22Rv1 (cell line): ENCODE data around the gene CSNK2B.

Source experiments
- H3K27ac ChIP-seq: fragments of 450-650 bp; 2 replicates; pipeline ENCODE4 v1.5.1; 2017
- CTCF ChIP-seq: fragments of 450-650 bp; IDR thresholded peaks from 2 replicates; pipeline ENCODE4 v1.5.1; 2017; ENCODE audit warnings: mild to moderate bottlenecking
- ZFX ChIP-seq: fragments of 450-650 bp; IDR thresholded peaks from 2 replicates; pipeline ENCODE4 v1.6.1; 2017; ENCODE audit warnings: antibody characterized with exemption, borderline replicate concordance

The CSNK2B gene

DNA sequence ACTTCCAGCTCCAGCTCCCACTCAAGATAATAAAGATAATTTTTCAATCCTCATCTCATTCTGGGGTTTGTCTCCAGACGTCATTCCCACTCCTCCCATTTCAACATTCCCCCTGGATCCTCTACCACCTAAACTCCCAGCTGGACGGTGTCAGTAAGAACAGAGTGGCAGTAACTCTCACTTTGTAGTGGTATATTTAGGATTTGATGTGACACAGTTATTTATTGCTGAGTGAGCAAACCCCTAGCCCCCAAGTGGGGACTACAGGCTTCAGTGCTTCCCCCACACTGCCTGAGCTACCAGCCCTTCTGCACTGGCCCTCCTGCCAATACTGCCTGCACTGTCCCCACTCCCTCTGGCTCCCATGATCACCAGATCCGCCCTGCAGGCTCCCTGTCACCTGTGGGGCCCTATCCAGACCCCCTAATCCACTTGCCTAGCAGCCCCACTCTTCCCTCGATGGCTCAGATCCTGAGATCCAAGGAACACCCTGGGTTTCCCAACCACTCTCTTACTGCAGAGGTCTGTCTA, 7.7 kb upstream of the CSNK2B start:
- peak overlapping the region; percentile 83; the same call in 1 of the 2 replicates for H3K27ac ChIP-seq
- TF ChIP-seq CTCF (no peak), ZFX (no peak)

DNA sequence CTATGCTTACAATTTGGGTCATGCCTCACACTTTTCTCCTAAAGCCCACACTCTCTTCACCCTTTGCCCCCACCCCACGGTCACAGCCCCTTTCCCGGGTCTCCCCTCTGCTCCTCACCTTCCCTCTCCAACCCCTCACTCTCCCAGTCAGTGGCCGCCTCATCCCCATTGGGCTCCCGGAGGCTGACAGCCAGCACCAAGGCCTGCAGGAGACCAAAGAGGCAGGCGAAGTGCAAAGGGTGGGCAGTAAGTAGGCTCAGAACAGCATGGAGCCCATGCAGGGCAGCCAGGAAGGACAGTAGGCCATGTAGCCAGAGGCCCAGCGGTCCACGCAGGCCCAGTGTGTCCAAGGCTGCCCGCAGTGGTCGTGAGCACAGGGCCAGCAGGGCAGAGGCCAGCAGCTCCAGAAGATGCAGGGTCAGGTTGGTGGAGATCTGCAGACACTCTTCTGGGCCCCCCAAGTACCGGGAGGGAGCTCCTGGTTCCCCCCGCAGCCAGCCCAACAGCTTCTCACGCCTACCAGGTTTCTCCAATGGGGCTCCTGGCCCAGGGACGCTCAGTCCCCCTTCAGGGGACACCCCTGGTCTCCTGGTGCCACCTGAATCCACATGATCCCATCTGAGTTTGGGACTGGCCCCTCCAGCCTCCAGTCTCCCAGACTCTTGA, 6.8 kb upstream of the CSNK2B start:
- peak overlapping the region; percentile 83; the same call in 1 of the 2 replicates for H3K27ac ChIP-seq
- no peak for TF ChIP-seq ZFX
- TF ChIP-seq CTCF: no peak

GRCh38 chr6:31659649-31660380, 6.1 kb upstream of the CSNK2B start:
- H3K27ac ChIP-seq: peak overlapping the region; percentile 83

DNA sequence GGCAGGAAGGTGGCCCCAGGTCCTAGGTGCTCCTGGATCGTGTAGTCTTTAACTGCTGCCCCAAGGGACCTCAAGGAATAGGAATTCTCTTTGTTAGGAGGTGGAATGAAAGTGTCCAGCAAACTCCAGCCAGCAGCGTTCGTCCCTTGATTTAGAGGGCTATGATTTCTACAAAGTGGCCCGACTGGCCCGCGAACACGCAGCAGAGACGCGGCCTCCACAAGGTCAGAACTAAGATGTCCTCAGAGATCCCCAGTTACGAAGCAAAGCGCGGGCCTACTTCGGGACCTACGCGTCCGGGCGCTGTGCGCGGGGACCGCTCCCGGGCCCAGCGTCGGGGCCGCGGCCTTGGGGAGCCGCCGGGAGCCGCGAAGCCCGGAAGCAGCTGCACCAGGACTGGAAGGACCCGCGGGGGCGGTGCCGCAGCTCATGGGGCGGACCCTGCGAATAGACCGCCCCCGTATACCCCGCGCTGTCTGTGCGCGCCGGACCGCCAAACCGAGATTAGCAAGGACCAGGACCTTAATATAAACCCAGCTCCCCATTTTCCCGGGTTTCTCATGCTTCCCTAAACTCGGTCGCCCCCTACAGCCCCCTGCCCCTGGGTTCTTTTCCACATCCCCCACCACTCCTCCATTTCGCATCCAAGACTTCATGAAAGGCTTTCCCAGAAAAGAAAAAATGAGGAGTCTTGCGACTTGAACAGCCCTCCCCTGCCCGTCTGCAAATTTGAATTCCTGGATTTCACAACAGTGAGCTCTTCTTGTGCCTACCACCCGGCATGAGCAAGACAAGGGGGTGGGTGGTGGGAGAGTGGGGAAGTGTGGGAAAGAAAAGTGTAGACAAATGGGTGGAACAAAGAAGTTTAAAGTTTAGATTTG, 5.3 kb upstream of the CSNK2B start, which contains the start of gene C6orf47:
C6orf47 (minus strand) TSS at position 398 of the 881 bp plus-strand sequence. CDS start 831 bp downstream, outside the sequence.
- TF ChIP-seq ZFX (no peak), CTCF (no peak)
- H3K27ac ChIP-seq: peak within 1 kb of the TSS; percentile 83

More at GRCh38 chr6:31659649-31660380, 6.1 kb upstream of the CSNK2B start:
- TF ChIP-seq ZFX (no peak), CTCF (no peak)

GRCh38 chr6:31661262-31662123, 4.4 kb upstream of the CSNK2B start:
- peak overlapping the region; percentile 83 for H3K27ac ChIP-seq
- TF ChIP-seq ZFX (no peak), CTCF (no peak)

- TF ChIP-seq CTCF: no peak
- peak overlapping the region; percentile 83 for H3K27ac ChIP-seq
Measured at GRCh38 chr6:31662124-31662723, 3.7 kb upstream of the CSNK2B start.
